ENCODE data around the gene RRP12. TPM values are rescaled to one million over a fixed set of nuclear protein-coding genes. Genes with fewer than 3 reads are reported as not detected.
A peak's percentile ranks its signal among the peaks of the same experiment; 100 is the strongest.
"Not testable (repeated sequence)": the region's sequence is repeated elsewhere in the genome, so short reads cannot be mapped to it uniquely, and the experiment has no call there.

RRP12 gene
- polyA plus RNA-seq (ENCODE audit: insufficient read length in 4 of 4): 10 to 100 TPM; 20.0 to 24.5 (median 21.4) TPM

DNA sequence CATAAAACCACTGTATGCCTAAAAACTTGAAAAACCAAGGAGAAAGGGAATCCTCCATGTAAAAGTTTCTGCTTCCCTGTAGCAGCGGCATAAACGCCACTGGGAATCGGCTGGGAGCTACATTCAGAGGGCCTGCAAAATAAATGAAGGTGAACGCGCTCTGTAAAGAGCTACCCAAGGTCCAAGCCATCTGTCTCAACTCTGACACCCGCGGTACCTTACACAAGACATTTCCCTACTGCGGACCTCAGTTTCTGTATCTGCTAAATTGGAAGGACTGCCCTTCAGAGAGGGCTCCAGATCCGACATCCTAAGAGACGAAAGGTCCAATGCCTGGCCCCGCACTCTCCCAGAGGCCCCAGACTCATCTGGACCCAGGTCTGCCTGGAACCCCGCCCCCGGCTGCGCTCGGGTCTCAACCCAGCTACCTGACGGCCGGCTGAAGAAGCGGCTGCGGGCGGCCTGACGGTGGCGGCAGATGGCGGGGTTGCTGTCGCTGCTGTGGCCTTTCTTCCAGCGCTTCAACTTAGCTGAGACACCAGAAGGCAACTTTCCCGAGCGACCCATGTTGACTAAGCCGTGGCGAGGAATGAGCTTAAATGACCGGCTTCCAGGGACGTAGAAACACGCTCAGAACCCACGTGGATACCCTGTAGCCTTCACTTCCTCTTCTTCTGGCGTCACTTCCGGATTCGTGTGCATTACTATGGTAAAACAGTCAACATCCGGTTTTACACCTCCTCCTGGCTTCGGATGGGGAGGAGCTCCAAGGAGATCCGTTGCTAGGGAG is at the start of gene RRP12:
TSS of gene RRP12 (minus strand) at position 676 of the 790 bp plus-strand sequence. CDS start at position 567, 109 bp downstream.
- DNase-seq (ENCODE audit: low read depth in 4 of 4, low spot score in 3 of 4): peak; percentile 93 to 99 (median 96)

DNA sequence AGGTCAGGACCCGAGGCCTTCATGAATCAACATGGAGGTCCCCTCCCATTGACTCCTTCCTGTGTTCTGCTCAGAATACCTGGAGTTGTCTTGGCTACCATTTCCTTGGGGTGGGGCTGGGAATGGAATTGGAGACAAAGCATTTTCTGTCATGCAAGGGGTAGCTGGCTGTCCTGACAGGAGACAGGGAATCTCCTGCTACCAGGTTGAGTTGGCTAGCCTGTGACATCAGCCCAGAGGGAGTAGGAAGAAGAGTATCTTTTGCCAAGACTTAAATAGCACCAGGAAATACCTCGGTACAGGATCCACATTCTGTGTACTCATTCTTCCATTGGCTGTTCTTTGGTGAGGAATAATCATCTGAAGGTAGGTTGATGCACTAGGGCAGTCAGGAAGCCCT is 49.7 kb upstream of the RRP12 start:
- DNase-seq (ENCODE audit: low read depth in 4 of 4, low spot score in 3 of 4): no peak

GRCh38 chr10:97445722-97446639 is 44.8 kb upstream of the RRP12 start, which contains the start of the genes EXOSC1 and ZDHHC16:
Gene EXOSC1, minus strand, starts transcription at chr10:97446006. Its CDS starts 21 bp downstream, at chr10:97445985.
Gene ZDHHC16, plus strand, starts transcription at chr10:97446175. Its CDS starts 5,501 bp downstream, at chr10:97451676.
- DNase-seq (ENCODE audit: low read depth in 4 of 4, low spot score in 3 of 4): peak; percentile 79 to 93 (median 92)

DNA sequence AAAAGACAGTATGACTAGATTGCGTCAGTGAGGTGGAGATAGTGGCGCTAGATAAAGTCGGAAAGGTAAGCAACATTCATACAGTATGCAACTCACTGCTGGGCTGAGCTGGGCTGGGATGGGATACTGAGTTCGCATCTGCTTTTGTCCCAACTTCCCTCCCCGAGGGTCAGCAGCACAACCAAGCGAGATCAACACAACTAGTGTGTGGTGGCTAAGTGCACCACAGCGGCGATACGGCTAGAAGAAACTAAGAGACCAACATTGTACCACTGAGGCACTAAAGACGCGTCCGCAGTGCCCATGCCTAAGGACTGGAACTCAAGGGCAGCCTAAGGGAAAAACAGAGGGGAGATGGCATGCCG is 44.2 kb upstream of the RRP12 start:
- DNase-seq (ENCODE audit: low read depth in 4 of 4, low spot score in 3 of 4): no peak

GRCh38 chr10:97444212-97444611 is 43.1 kb upstream of the RRP12 start:
- no peak for DNase-seq (ENCODE audit: low read depth in 4 of 4, low spot score in 3 of 4)

GRCh38 chr10:97442277-97442676 is 41.1 kb upstream of the RRP12 start:
- no peak for DNase-seq (ENCODE audit: low read depth in 4 of 4, low spot score in 3 of 4)

- no peak for DNase-seq (ENCODE audit: low read depth in 4 of 4, low spot score in 3 of 4)
Observed at GRCh38 chr10:97435211-97435610, 34.1 kb upstream of the RRP12 start.

DNA sequence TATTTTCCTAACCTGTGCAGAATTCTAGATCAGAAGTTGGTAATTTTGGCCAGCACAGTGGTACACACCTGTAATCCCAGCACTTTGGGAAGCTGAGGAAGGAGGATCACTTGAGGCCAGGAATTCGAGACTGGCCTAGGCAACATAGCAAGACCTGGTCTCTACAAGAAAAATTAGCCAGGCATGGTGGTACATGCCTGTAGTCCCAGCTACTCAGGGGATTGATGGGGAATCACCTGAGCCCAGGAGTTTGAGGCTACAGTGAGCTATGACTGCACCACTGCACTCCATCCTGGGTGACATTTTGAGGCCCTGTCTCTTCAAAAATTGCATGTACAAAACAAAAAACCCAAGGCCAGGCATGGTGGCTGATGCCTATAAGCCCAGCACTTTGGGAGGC is 33.4 kb upstream of the RRP12 start:
- DNase-seq (ENCODE audit: low read depth in 4 of 4, low spot score in 3 of 4): no peak

- DNase-seq (ENCODE audit: low read depth in 4 of 4, low spot score in 3 of 4): no peak
Observed at GRCh38 chr10:97434055-97434454, 32.9 kb upstream of the RRP12 start.

- no peak for DNase-seq (ENCODE audit: low read depth in 4 of 4, low spot score in 3 of 4)
Observed at GRCh38 chr10:97428572-97428981, 27.4 kb upstream of the RRP12 start.

DNA sequence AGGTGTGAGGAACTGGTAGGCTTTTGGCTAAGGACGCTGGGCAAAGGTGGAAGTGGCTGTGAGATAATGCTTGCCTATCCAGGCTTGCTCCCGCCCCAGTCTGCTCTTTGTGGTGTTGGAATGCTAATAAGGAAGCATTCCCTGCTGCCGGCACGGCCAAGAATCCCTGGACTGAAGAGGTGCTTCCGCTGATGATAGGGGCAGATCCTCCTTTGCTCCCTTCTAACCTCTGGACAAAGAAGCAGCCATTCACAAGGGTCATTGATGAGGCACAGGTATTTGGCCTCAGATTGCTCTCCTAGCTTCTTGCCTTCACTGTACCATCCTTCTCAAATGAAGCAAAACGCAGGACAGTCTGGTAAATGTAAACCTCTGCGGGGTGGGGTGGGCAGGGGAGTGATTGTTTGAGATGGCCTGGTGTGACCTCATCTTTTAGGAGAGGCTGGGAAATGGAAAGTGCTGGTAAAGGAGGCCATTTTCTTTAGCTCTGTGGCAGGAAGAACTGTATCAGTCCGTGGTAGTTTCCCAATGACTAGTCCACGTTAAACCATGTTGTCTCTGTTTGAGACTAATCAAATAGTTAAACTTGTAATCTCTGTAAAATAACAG is 26.5 kb upstream of the RRP12 start:
- no peak for DNase-seq (ENCODE audit: low read depth in 4 of 4, low spot score in 3 of 4)

DNA sequence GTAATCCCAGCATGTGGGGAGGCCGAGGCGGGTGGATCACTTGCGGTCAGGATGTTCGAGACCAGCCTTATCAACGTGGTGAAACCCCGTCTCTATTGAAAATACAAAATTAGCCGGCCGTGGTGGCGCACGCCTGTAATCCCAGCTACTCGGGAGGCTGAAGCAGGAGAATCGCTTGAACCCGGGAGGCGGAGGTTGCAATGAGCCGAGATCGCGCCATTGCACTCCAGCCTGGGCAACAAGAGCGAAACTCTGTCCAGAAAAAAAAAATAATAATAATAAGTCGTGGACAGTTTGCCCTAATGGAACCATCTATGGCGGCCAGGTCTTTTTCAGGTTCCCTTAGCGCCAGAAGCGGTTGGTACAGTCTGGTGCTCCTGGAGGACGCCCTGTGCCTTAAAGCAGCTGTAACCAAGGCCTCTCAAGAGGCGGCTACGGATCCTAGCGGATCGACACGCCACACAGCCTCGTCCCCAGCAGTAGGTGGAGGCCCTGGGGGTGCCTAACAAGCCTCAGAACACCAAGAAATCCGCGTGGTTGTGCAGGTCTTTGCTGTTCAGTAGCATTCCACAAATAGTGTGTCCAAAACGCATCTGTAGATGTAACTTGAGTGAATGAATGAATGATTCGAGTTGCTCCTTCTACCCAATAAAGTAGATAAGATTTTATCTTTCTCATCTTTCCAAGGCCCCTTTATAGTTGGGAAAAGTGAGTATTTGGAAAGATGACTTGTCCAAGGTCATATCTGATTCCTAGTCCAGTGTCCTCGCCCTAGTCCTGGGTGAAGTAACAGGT is 25.8 kb upstream of the RRP12 start:
- no peak for DNase-seq (ENCODE audit: low read depth in 4 of 4, low spot score in 3 of 4)

- peak; percentile 90 to 98 (median 92) for DNase-seq (ENCODE audit: low read depth in 4 of 4, low spot score in 3 of 4)
Observed at GRCh38 chr10:97425964-97426775, 25.0 kb upstream of the RRP12 start, which contains the start of gene PGAM1. Gene PGAM1, plus strand, starts transcription at chr10:97426191. Its CDS starts 117 bp downstream, at chr10:97426308.

DNA sequence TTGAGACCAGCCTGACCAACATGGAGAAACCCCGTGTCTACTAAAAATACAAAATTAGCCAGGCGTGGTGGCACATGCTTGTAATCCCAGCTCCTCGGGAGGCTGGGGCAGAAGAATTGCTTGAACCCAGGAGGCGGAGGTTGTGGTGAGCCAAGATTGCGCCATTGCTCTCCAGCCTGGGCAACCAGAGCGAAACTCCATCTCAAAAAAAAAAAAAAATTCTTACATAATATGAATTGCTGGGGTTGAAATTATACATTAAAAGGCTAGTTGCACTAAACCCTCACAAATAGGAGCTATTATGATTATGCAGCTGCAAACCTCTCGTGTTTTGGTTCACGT is 22.6 kb upstream of the RRP12 start:
- DNase-seq (ENCODE audit: low read depth in 4 of 4, low spot score in 3 of 4): not testable (repeated sequence)

DNA sequence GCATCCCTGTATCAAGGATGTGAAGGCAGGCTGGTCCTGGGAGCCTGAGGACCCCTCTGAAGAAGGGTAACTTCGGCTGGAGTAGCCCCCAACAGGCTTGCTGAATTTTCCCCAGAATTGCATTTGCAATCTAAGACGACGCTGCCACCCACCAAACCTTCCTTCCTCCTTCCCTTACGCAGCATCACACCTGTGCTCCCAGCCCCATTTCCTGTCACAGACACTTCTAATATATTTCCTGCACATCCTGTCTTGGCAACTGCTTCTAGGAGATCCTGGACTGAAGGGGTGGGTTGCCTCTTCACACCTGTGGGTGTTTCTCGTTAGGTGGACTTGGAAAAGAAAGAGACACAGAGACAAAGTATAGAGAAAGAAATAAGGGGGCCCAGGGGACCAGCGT is 15.4 kb upstream of the RRP12 start:
- no peak for DNase-seq (ENCODE audit: low read depth in 4 of 4, low spot score in 3 of 4)

DNA sequence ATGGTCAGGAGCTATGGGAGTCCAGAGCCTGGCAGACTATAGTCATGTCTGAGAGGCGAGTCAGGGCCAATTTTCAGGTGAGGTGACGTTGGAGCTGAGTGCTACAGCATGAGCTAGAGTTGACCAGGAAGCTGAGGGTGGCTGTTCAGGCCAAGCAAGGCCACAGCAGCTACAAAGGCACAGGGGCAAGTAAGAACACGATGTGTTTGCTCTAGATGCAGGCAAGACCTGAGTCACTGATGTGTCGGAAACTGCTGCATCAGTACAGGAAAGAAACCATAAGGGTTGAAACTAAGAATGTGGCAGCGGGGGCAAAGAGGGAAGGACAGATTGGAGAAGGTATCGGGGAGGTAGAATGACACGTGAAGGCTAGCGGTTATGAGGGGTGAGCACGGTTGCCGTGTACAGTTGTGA is 11.8 kb upstream of the RRP12 start:
- no peak for DNase-seq (ENCODE audit: low read depth in 4 of 4, low spot score in 3 of 4)

GRCh38 chr10:97411406-97411805 is 10.3 kb upstream of the RRP12 start:
- DNase-seq (ENCODE audit: low read depth in 4 of 4, low spot score in 3 of 4): no peak

- no peak for DNase-seq (ENCODE audit: low read depth in 4 of 4, low spot score in 3 of 4)
Observed at GRCh38 chr10:97408496-97408992, 7.4 kb upstream of the RRP12 start.

DNA sequence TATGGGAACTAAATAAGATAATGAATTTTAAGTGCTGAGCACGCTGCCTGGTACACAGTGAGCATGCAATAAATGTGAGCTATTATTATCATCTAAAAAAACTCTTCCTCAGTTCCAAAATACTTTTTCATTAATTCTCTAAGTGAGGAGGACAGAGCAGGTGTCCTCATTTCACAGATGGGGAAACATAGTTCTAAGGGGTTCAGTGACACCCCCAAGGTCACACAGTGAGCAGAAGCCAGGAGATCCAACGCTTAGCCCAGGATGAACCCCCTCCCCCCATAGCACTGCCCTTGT is 6.8 kb upstream of the RRP12 start:
- no peak for DNase-seq (ENCODE audit: low read depth in 4 of 4, low spot score in 3 of 4)
